Femur (tissue), 1 donor: ENCODE results near the gene KDM8.

ENCODE experiments used
- DNase-seq: peaks from one replicate; pipeline ENCODE4 v3.0.0-alpha.2; 2017

Gene KDM8

DNA sequence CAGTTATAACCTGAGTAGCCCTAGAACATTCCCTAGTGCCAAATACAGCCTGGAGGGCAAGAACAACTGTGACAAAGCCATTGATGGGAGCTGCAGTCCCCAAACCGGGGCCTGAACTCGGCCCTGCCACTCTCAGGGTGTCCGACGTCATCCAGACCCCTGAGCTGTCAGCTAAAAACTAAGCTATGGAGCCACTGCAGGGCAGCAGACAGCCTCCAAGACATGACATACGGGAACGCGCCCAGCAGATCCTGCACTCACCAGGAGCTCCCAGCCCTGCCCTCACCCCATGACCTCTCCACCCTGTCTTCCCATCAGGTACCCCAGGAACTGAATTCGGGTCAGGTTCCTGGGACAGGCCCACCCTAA, 28.4 kb downstream of the KDM8 start:
- DNase-seq, result no peak

GRCh38 chr16:27232061-27232900, 29.0 kb downstream of the KDM8 start:
- no peak for DNase-seq

GRCh38 chr16:27232901-27233625, 29.7 kb downstream of the KDM8 start:
- no peak for DNase-seq

GRCh38 chr16:27233731-27234130, 30.4 kb downstream of the KDM8 start:
- DNase-seq, result peak; percentile 21

DNA sequence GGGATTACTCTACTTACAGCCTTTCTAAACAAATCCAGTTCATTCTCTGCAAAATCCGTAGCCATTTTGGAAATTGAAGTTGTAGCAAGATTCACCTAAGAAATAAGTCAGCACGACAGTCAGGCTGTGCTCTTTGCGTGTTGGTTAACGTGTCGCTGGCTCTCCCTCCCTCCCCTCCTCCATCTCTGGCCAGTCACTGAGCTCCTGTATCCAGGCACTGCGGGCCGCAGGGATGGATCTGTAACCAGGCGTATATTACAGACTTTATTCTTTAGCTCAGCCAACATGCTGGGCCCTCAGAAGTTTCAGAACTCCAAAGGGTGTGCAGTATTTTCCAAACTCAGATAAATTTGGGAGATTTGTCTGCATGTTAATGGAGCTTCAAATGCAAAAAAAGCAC, 30.8 kb downstream of the KDM8 start:
- DNase-seq, result no peak

DNA sequence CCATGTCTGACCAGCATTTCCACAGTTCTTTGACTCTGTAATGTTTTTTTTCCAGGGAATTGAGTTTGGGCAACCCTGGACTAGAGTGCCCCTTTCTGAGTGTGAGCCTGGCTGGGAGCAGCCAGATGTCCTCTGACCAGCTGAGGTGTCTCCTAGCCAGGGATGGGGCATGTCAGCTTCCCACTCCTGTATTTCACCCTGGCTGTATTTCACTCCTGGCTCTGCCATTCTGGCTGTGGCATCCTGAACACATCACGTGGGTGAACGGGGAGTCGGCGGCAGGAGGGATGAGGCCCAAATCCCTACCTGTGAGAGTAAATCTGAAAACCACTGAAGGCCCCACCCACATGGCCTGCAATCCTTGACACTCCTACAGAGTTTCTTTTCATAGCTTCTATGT, 31.3 kb downstream of the KDM8 start:
- DNase-seq, result peak; percentile 26

- peak; percentile 89 for DNase-seq
Measured at GRCh38 chr16:27235055-27235937, 32.0 kb downstream of the KDM8 start.

DNA sequence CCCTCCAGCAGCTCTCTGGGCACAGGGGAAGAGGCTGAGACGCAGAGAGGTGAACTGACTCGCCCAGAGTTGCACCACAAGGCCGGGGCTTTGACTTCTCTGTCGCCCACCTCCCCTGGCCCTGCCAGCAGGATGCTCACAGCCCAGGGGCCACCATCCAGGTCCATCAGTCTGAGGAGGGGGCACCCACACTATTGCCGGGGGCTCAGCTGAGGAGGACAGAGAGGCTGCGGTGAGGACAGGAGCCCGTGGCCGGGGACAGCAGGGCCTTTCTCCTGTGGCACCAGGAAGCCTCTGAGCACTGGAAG, 32.6 kb downstream of the KDM8 start:
- peak; percentile 21 for DNase-seq

DNA sequence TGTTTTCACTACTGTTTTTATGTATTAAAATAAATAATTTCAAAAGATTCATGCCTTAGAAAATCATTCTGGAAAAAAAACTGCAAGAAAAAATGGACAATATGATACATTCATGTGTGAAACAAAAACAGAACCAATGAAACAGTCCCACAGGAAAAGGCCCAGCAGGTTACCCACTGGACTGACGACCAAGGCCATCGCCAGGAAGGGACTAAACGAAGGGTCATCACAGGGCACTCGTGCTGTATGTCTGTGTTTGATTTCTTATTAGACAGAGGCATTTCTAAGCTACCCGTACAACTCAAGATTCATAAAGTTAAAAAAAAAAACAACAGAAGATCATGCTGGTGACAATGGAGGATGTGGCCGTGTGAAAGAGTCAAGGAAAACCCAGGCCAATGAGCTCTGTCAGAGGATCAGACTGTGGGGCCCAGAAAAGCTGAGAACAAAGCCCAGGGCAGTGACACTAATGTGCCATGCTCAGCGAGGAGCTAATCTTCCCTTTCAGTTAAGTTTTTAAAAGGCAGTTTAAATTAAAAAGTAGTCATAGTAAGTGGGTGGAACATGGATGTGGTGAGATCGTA, 33.4 kb downstream of the KDM8 start:
- DNase-seq, result no peak

- DNase-seq, result peak; percentile 62
Measured at GRCh38 chr16:27237219-27238015, 34.1 kb downstream of the KDM8 start.

DNA sequence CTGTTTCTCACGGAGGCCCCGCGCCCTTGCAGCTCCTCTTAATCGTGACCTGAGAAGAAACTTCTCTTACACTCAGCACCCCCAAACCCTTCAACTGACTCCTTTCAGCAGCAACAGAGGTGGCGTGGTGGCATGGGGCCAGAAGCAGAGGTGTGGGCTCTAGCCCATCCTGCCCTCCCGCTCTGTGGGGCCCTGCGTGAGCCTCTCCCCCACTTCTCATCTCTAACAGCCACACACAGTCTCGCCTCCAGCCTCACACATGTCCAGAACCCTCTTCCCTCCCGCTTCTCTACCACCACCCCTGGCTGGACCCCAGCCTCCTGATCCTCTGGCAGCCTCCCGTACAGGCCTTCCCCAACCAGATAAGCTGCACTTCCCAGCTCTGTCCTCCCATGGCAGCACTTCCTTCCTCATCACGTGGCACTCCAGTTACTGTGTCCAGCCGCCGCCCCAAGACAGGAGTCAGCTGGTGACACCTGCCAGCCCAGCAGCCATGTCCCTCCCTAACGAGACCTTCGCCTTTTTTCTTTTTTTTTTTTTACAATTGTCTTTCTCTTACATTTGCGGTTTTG, 34.8 kb downstream of the KDM8 start:
- peak; percentile 45 for DNase-seq

GRCh38 chr16:27238591-27238990, 35.3 kb downstream of the KDM8 start:
- no peak for DNase-seq

DNA sequence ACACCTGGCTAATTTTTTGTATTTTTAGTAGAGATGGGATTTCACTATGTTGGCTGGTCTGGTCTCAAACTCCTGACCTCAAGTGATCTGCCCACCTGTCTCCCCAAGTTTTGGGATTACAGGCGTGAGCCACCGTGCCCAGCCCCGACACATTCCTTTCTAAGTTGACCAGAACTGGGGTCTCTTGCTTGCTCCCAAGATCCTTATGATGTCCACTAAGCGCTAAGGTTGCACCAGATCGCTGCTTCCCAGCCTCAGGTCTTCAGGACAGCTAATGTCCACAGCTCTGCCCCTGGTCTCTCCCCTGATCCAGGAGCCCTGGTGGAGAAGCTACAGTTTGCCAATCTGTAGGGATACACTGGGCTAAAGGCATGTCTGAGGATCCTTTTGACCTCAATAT, 35.7 kb downstream of the KDM8 start:
- DNase-seq, result no peak

DNA sequence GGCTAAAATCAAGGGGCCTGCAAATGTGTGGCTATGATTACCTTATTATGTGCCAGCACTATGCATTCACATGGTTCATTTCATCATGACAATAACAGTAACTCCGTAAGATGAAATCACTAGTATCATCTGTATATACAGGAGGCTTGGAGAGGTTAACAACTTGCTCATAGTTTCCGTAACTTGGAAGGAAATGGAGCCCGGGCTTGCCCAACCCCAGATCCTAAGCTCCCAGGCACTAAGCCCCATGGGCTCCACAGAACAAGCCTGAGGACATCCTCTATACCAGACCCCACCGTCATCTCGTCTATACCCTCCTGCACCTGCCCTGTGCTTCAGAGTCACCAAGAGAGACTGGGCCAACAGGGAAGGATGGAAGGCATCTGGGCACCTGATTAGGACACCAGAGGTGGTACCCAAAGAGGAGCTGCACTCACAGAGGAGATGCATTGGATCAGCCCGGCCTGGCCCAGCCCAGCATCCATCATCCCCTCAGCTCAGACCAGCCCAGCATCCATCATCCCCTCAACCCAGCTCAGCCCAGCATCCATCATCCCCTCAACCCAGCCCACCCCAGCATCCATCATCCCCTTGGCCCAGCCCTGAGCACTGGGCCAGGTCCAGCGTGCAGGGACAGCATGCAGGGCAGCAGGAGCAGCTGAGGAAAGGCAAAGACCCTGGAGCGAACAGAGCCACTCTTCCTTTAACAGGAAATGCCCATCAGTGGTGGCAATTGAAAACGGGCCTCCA, 36.8 kb downstream of the KDM8 start:
- no peak for DNase-seq

DNA sequence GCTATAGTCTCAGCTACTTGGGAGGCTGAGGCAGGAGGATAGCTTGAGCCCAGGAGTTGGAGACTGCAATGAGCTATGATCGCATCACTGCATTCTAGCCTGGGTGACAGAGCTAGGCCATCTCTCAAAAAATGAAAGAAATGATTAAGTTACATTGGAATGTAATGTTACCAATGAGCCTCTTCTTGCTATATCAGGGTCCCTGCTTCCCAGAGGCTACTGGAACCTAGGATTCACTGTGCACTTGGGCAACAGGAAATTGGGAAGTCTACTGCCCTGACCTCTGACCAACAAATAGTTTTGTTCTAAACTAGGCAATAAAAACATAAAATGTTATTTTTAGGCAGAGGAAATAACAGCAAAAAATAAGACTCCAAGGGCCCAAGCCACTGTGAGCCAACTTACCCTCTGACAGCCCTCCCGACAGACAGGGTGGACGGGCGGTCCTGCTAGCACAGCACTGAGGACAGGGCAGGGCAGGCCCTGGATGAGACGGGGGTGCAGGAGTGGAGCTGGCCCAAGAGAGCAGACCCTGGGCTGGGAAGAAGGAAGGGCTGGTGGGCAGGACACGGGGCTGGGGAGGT, 37.7 kb downstream of the KDM8 start:
- DNase-seq, result peak; percentile 17

DNA sequence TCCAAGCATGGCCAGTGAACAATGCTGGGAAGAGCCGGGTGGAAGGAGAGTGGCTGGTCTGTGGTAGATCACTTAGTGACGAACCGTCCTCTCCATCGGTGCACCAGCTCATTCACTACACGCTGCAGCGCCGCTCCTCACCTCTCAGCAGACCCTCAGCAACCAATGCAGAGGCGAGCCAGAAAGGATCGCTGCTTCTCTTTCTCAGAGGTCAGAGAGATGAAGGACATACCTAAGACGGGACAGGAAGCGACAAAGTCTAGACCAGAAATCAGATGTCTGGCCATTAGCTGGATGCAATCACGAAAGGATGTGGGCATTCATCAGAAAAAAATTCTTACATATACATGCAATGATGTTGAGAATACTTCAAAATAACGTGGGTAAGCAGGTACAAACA, 38.3 kb downstream of the KDM8 start:
- no peak for DNase-seq

DNA sequence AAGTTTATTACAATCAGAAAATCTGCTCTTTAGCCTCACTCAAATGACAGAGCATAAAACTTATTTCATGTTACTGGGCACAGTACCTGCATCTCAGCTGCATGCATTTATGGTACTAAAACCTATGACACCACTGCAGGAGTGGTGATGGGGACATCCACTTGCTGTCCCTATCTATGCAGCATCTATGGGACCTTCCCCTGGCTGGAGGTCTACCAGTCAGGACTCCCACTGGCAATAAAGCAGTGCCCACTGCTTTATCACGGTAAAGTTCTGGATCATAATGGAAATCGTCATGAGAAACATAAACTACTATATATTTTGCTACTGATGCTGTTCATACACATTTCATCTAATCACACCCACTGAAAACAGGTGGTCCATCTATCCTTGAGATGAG, 39.1 kb downstream of the KDM8 start:
- DNase-seq, result no peak

GRCh38 chr16:27242868-27243590, 39.7 kb downstream of the KDM8 start:
- DNase-seq, result peak; percentile 71

DNA sequence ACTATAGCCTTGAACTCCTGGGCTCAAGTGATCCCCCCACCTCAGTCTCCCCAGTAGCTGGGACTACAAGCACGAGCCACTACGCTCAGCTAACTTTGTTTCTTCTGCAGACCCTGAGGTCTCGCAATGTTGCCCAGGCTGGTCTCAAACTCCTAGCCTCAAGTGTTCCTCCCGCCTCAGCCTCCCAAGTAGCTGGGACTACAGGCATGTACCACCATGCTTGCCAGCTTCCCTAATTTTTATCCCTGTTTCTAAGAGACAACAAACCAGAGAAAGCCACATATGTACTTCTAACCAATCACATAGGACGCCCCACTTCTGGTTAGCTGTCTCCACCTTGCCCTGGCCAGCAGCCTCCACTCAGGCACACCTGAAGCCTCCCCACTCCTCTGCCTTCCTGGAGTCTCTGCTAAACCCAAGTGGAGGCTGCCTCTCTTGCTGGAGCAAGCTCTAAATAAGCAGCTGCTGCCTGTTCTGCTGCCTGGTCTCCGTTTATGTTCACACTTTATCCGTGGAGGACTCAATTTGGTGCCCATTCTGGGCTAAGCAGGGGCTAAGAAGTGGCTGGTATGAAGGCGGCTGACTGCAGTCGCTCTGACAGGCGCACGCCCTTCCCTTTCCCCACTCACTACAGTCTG, 40.5 kb downstream of the KDM8 start:
- DNase-seq, result no peak

GRCh38 chr16:27244363-27244755, 41.0 kb downstream of the KDM8 start:
- peak; percentile 17 for DNase-seq
